HG02852 (cell line): ENCODE measurements around the gene ST6GALNAC3.

Experiments used
- ATAC-seq: cut with Tn5 transposase; IDR thresholded peaks from one replicate; pipeline ENCODE4 v1.9.1; 2021; ENCODE audit warnings: mild to moderate bottlenecking, moderate library complexity; ENCODE audit not compliant: unreplicated experiment

The ST6GALNAC3 gene

DNA sequence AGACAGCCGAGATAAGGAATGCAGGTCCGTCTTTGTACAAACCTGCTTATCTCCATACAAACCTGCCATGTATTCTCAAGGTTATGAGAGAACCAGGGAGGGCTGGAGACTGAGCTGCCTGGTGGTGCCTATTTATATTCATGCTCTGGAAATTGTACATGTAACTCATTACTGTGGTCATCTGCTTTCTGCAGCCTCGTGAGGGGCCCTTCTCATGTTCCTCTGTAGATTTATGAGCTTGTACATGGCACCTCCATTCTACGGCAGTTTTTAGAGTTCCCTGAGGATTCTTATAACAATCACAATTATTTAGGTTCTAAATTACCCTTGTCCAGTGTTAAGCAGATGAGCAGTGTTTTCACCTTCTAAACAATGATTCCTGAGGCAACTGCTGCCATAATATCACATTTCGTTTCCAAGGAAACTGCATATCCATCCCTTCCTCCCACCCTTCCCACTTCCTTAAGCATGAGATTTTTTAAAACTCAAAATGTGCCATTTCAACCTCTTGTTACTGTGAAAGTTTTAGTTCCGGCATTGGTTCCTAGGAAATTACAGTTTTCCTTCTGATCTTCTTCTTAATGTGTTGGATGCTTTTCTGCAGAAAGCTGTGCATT is 112.1 kb downstream of the ST6GALNAC3 start:
- ATAC-seq, result no peak

DNA sequence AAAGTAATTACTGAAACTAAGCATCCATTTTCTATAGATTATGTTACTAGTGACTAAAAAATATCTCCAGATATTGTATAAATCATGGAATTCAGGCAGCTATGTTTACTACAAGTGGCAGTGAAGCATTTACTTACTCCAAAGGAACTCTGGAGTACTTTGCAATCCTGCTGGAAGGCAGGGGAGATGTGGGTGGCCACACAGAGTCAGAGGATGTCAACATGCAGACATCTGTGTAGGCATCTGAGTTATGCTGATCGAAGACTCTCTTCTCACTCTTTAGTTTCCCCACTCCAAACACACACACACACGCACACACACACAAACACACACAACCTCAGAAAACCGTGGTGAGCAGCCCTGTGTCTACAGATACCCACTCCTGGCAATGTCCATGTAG is 112.9 kb downstream of the ST6GALNAC3 start:
- ATAC-seq, result no peak

DNA sequence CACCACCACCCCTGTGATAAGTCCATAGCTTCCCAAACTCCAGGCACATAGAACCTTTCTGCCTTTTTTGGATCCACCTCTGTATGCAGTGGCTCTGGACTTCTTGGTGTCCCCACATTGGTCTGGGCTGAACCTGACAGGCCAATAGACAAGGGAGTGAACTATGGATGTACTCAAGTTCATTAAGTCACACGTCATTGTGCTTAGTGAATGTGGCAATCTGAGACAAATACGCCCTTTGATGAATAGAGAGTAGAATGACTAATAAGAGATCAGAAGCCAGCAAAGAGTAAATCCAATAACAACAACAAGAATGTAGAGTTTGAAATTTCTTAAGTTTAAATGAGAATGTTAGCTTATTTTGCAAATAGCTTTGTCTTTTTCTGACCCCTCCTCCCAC is 114.8 kb downstream of the ST6GALNAC3 start:
- ATAC-seq, result no peak

DNA sequence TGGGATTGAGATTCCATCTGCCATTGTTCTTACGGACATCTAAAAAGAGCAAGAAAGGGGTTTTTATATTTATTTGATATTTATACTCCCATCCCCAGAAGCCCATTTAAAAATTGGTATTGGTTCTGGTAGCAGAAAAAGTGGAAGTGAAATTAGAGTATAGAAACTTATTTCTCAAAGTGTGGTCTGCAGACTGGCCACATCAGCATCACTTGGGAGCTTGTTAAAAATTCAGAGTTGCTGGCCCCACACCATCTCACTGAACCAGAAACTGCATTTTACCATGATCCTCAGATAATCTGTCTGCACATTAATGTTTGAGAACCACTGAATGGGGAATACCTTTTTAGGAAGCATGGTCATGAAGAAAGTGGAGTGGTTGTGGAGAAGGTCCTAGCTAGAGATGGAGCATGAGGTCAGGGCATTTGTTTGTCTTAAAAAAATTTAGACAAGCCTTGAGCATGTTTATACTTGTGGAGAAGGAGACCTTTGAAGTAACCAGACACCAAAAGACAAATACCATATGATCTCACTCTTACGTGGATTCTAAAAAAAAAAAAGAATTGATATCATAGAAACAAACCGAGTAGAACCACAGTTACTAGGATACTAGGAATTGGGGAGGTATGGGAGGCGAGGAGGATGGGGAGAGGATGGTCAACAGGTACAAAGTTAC is 116.3 kb downstream of the ST6GALNAC3 start:
- peak; percentile 62 for ATAC-seq

DNA sequence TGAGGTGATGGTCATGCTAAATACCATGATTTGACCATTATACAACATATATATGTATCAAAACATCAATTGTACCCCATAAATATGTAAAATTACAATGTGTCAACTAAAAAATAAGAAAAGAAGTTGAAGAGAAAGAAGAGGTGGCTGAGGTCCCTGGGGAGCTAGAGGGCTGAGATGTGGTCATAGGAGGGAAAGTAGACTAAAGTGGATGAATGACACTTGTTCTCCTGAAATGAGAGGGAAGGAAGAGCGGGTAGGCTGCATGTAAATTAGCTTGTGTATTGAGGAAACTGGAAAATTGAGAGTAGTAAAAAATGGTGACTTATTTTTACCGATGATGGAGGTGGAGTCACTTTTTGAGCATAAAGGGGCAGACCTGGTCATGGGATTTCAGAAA is 117.0 kb downstream of the ST6GALNAC3 start:
- ATAC-seq, result no peak

DNA sequence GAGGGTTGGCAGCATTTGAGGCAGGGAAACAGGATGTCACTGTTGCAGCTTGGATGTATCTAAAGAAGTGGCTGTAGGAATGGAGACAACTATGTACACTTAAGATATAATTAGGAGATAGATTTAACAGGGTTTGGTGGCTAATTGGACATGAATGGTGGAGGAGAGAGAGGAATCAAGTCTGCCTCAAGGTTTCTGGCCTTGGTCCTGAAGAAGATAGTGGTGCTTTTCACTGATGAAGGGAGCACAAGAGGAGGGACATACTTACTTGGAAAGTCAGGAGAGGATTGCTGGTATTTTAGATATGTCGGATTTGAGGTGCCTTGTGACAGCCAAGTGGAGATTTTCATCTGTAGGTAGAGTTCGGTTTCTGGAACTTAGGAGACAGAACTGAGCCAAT is 123.9 kb downstream of the ST6GALNAC3 start:
- no peak for ATAC-seq

DNA sequence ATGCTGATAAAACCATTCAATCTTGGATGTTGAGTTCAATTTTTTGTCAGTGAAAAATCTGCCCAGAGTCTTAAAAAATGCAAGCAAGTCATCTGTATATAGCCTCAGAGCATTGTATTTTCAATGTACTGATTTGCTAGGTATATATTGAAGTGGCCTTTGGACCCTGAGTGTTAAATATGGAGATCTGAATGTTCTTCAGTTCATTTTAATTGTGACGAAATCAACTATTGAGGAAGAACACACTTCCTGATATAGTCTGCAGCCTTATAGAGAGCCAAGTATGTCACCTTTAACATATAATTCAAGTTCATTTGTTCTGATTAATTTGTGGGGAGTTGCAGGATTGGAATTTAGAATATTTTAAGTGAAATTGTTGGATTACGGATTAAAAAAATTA is 128.1 kb downstream of the ST6GALNAC3 start:
- ATAC-seq, result no peak

DNA sequence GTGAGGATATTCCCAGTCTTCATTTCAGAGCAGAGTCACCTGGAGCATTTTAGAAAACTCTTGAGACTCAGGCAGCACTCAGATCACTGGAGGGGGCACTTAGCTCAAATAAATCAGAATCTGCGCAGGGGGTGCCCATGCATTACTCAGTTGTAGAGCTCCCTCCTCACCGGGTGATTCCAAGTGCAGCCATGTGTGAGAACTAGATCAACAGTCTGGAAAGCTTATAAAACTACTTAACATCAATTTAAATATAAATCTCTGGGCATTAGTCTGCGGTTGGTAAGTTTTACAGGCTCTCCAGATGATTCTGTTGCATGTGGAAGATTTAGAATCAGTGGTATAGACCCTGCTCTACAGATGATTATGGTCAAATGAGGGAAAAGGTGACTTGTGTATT is 128.6 kb downstream of the ST6GALNAC3 start:
- ATAC-seq, result no peak

DNA sequence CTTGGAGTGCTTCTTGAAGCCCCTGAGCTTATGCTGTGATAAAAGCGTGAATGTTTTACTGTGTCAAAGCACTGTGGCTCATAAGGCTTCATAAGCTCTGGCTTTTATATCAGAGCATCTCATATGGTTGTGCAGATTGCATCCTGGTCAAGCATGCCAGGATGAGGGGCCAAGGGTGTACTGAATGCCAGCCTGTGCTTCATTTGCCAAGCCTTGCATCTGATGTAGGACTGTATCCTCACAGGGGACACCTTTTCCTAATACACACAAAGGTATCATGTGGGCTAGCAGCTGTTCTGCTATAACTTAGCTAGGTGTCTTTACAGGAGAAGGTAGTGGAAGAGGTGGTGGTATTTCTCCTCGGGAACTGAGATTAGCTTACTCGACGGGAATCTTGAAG is 134.7 kb downstream of the ST6GALNAC3 start:
- ATAC-seq, result no peak

DNA sequence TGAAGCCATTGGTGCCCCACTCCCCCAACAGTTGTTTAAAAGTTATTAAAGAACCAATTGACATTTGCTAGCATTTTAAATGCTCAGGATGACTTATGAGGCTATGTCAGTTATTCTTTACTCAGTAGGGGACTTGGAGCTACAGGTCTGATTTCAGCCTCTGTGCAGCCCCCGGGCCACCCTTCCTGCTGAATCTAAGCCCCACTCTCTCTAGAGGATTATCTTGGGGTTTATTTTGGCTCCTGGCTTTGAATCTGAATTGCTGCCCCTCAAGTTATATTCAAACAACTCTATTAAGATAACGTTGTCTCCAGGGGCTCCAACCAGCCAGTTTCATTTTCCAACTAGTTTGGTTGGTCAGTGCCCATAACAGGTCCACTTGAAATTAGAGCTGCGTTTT is 135.1 kb downstream of the ST6GALNAC3 start:
- no peak for ATAC-seq

DNA sequence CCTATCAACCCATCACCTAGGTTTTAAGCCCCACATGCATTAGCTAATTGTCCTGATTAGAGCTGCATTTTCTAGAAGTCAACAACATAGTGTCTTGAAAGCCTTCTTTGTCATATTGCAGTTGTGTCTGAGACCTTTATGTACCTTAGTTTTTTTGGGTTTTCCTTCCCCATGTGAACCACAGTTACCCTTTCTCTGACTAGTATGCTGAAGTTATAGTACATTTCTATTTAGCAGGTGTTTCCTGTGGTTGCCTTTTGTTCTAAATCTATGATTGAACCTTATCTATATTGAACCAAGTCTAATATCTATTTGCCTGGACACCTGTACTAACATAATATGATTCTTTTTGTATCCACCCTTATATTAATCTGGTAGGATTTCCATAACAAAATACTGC is 135.6 kb downstream of the ST6GALNAC3 start:
- no peak for ATAC-seq

DNA sequence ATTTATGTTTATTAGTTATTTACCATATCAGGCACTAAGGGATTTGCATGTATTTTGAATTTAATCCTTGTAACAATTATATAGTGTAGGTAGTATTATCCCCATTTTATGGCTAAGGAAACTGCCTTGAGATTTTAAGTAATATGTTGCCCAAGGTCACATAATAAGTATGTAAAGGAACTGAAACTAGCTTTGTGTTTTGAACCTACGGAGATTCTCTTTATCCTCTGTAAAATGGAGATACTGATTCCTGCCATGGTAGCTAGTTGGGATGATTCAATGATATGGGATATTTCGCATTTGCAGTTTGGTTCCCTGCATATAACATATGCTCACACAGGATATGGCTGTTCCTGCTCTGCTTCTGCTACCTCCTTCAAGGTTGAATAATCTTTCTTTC is 144.3 kb downstream of the ST6GALNAC3 start:
- no peak for ATAC-seq

DNA sequence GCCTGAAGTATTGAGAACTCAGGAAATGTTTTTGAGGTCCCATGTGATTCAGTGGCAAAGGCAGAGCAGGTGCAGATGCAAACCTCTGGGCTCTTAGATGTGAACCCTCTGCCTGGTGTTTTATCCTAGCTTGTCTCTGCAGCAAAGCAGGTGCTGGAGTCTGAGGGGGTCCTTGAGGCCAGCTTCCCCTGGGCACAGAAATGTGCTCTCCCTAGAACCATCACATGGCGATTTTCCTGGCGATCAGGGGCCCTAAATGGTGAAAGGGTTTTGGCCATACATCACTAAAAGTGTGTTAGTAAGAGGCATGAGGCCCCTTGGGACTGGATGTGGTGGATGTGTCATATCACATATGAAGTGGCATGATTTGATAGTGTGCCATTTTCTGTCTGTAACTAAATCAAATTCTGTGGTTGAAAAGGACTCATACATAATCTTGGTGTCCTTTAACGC is 144.8 kb downstream of the ST6GALNAC3 start:
- ATAC-seq, result no peak

DNA sequence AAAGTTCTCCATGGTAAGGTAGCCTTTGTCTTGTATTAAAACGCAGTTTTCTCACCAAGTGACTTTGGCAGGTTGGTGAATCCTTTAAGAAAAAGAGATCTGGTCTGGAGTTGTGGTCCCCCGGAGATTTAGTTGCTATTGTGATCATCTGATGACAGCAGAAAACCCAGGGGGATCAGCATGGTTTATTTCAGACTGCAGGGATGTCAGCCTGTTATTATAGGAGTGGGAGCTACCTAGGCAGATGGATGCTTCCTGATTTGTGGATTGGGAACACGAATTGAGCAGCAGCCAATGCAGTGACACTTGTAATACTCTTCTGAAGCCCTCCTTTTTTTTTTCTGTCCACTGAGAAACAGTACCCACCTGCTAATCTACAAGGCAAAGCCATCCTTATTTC is 150.2 kb downstream of the ST6GALNAC3 start:
- ATAC-seq, result no peak

DNA sequence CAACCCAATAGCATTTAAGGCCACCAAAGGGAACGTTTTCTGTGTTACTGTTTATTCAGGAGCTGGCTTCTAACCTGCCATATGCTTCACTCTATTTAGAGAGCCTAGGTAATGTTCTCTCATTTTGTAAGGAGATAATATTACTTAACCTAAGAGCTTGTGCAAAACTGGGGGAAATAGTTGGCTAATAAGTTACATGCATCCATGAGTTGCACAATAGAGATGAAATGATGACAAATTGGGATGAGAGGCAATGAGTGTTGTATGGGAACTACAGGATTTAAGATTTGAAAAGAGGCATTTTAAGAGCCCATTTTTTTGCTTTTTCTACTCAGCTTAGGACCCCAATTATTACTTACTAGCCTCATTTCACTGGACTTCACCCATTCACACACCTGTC is 151.0 kb downstream of the ST6GALNAC3 start:
- ATAC-seq, result no peak

DNA sequence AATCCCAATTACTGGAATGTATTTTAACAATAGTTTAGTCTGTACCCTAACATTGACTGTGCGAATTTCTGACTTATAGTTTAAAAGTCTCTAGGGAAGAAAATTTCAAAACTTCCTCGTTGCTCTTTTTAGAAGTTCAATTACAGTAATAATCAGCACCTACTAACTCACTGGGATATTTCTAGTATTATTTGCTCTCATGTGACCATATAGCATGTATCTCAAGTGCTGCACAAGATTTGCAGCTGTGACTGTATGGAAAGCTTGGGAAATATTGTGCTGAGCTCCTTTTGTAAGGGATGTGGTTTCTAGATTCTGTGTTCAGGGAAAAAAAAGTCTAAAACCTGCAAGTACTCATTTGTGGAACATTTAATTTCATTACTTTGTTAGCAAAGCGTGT is 153.1 kb downstream of the ST6GALNAC3 start:
- no peak for ATAC-seq

DNA sequence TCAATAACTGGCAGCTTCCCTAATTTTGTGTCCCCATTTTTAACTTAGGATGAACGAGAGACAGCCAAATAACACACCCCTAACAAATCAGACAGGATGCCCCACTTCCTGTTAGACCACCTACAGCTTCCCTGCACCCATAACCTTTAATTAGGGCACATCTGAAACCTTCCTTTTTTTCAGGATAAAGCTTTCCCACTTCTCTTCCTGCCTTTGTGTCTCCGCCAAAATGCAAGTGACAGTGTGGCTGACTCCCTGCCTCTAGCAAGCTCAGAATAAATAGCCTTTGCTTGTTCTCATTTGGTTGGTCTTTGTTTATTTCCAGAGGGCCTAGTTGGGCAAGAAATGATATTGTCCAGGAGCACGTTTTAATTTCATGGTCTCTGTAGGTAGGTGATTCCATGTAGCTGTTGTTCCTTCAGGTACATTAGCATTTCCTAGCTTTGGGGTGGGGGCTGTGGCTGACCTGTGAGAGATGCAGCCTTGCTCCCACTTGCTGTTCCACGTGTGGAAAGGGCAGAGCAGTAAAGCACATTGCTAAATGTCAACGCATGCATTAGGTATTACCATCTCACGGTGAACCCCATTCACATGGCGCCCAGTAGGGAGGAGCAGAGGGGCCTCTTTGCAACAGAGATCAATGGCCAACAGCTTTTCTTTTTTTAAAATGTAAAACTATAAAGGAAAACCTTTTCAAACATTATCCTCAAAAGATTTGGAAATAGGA is 154.9 kb downstream of the ST6GALNAC3 start:
- ATAC-seq, result no peak

DNA sequence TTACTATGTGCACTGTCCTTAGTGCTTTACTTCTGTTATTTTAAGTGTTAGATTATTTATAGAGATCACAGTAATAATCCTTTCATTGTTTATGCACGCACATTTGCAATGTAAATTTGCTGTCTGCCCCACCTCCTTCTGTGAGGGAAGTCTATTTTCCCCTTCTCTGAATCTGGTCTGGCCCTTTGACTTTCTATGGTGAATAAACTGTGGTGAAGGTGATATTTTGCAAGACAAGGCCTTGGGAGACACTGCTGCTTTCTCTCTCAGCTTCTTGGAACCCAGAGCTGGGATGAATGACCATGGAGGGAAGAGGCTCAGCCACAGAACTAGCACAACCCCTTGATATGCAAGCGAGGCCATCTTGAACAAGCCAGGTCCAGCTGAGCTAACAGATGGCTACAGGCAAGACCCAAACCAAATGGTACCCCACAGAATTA is 156.3 kb downstream of the ST6GALNAC3 start:
- ATAC-seq, result no peak

DNA sequence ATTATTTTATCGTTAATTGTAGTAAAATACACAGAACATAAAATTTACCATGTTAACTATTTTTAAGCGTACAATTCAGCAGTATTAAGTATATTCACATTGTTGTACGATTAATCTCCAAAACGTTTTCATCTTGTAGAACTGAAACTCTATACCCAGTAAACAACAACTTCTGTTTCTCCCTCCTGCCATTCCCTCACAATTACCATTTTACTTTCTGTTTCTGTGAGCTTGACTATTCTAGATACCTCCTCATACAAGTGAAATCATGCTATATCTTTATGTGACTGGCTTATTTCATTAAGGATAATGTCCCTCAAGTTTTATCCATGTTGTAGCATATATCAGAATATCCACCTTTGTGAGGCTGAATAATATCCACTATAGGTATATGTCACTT is 156.8 kb downstream of the ST6GALNAC3 start:
- no peak for ATAC-seq

DNA sequence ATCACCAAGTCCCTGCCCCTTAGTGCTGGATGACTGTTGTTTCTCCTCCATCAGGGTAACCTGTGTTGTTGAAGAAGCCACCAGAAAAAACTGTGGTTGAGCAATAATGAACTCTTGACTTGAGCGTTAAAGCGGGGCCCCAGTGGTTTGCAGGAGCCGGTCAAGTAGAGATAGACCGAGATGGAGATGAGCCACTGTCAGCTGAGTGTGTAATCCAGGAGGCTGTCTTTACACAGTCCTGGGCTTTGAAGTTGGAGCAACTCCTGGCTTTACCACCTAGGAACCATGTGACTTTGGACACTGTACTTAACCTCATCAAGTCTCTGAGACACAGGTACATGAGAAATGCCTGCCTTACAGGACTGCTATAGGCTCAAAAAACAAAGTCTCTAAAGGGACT is 158.1 kb downstream of the ST6GALNAC3 start:
- no peak for ATAC-seq

DNA sequence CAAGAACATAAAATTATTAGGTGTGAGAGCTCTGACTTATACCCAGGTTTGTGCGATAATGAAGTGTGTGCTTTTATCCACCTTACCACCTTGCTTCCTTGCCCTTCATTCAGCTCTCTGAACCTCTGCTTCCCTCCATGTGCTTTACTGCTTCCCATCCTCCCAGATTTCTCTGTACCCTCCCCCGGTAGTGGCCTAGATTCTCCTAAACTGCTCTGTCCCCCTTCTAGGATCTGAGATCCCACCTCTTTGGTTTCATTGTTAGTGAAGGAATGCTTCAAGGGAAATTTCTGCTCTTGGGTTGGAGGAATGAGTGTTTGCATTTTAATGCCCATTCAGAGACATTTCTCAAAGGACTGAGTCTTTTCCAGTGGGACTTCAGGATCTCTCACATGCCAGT is 159.5 kb downstream of the ST6GALNAC3 start:
- no peak for ATAC-seq

DNA sequence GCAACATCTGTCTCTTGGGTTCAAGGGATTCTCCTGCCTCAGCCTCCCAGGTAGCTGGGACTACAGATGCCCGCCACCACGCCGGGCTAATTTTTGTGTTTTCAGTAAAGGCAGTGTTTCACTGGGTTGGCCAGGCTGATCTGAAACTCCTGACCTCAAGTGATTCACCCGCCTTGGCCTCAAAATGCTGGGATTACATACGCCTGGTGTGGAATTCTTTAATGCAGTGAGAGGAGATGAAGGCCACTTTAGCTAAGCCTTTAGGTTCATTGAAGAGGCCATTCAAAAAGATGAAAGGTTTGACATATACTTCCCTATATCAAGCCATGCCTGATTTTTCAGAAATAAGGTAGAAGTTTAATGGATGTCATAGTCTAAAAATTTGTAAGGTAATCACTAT is 162.7 kb downstream of the ST6GALNAC3 start:
- no peak for ATAC-seq
